ENCODE measurements around the gene ZNF469. TPM values are rescaled to one million over a fixed set of nuclear protein-coding genes. Genes with fewer than 3 reads are reported as not detected.

ZNF469 gene
- polyA plus RNA-seq, 1 donor (not counting 4 experiments of a cell fraction or from before 2014, with no cell fraction given): not detected

DNA sequence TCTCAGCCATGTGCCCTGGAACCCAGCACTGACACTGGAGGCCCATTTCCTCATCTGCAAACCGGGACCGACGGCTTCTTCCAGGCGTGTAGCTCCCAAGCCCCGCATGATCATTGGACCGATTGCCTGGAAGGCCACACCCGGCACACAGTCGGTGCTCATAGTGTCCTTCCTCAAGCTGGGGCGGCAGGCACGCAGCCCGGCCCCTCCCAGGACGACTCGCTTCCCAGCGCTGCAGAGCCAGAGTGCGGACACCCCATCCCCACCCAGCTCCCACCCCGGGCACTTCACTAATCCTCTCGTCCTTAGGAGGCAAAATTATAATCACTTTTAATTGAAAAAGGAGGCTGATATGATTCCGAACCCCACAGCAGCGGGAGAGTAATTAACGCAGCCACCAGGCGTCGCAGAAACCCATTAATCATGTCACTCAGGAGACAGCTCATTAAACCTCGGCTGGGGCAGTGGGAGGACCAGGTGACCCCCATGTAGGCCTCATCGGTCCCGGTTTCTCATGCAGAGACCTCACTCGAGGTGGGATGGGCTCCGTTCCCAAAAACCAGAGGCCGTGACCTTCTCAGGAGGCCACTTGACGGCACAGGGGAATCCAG lies 33.1 kb downstream of the ZNF469 start:
- Histone ChIP-seq H2AFZ (ENCODE audit: control insufficient read depth, low read length) (no peak overlapping the region), H3K4me2 (ENCODE audit: control insufficient read depth, extremely low read depth, insufficient read depth, low read depth, low read length) (no peak overlapping the region), H3K27me3 (ENCODE audit: control insufficient read depth, extremely low read depth, insufficient read depth, low read length) (peaks cover 16% of the 10 kb centered on the region), H3K9me3 (ENCODE audit: control insufficient read depth, low read depth, low read length) (no peaks in the 10 kb centered on the region), H3K4me1 (ENCODE audit: control insufficient read depth, extremely low read depth, insufficient read depth, low read length) (no peaks in the 10 kb centered on the region), H3K36me3 (ENCODE audit: control insufficient read depth in 2 of 2, extremely low read depth in 1 of 2, insufficient read depth in 2 of 2, low read length in 2 of 2) (no peaks in the 10 kb centered on the region), H3K9ac (ENCODE audit: control insufficient read depth, extremely low read depth, insufficient read depth, low read length) (no peak overlapping the region), H3K79me2 (ENCODE audit: control insufficient read depth, insufficient read depth, low read length) (no peaks in the 10 kb centered on the region), H4K20me1 (ENCODE audit: control insufficient read depth, extremely low read depth, insufficient read depth, low read length) (no peaks in the 10 kb centered on the region), H3K27ac (ENCODE audit: control insufficient read depth, insufficient read depth, low read length) (no peak overlapping the region), H3K9me1 (ENCODE audit: control insufficient read depth, extremely low read depth, insufficient read depth, low read length) (no peaks in the 10 kb centered on the region), H3K4me3 (ENCODE audit: control insufficient read depth in 2 of 3, extremely low read depth in 1 of 3, insufficient read depth in 2 of 3, low read depth in 1 of 3, low read length in 3 of 3) (no peak overlapping the region)
- DNase-seq (ENCODE audit: low read depth, low spot score) (no peak), FAIRE-seq (no peak)
- dilution Hi-C loops (cut with MboI; ENCODE audit: extremely low pct_ligation_motif_present, low sequenced_read_pairs): no loop called here
- TF ChIP-seq, protein P1, sequence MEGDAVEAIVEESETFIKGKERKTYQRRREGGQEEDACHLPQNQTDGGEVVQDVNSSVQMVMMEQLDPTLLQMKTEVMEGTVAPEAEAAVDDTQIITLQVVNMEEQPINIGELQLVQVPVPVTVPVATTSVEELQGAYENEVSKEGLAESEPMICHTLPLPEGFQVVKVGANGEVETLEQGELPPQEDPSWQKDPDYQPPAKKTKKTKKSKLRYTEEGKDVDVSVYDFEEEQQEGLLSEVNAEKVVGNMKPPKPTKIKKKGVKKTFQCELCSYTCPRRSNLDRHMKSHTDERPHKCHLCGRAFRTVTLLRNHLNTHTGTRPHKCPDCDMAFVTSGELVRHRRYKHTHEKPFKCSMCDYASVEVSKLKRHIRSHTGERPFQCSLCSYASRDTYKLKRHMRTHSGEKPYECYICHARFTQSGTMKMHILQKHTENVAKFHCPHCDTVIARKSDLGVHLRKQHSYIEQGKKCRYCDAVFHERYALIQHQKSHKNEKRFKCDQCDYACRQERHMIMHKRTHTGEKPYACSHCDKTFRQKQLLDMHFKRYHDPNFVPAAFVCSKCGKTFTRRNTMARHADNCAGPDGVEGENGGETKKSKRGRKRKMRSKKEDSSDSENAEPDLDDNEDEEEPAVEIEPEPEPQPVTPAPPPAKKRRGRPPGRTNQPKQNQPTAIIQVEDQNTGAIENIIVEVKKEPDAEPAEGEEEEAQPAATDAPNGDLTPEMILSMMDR (optimal IDR thresholded peaks at IDR 0.05 in 1 of 3, IDR thresholded peaks at IDR 0.05 in 1 of 3, conservative IDR thresholded peaks at IDR 0.05 in 1 of 3; ENCODE audit: extremely low read depth in 1 of 3, insufficient read depth in 2 of 3, low read length in 3 of 3): peak; percentile 25 to 36 (median 29)
- TF ChIP-seq EZH2 (IDR thresholded peaks at IDR 0.05; ENCODE audit: low read length): no peak

DNA sequence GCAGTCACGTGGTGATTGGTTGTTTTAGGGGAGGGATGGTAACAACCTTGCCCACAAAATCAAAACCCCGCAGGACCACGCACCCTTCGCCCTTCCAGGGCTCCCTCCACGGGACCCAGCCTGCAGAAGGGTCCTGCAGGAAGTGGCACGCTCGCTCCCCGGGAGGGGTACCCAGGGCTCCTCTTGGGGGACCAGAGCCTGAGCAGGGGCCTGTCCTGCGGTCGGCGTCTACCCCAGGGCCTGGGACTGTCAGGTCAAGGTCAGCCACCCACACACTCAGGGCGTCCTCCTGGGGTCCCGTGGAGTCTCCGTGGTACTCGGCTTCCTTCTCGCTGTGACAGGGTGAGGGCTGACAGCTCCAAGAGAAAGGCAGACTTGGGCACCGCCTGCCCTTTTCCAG lies 33.9 kb downstream of the ZNF469 start:
- Histone ChIP-seq H3K27me3 (ENCODE audit: control insufficient read depth, extremely low read depth, insufficient read depth, low read length) (peaks cover 16% of the 10 kb centered on the region), H3K27ac (ENCODE audit: control insufficient read depth, insufficient read depth, low read length) (no peak overlapping the region), H2AFZ (ENCODE audit: control insufficient read depth, low read length) (no peak overlapping the region), H3K9me1 (ENCODE audit: control insufficient read depth, extremely low read depth, insufficient read depth, low read length) (no peaks in the 10 kb centered on the region), H3K4me1 (ENCODE audit: control insufficient read depth, extremely low read depth, insufficient read depth, low read length) (no peaks in the 10 kb centered on the region), H3K9ac (ENCODE audit: control insufficient read depth, extremely low read depth, insufficient read depth, low read length) (no peak overlapping the region), H3K79me2 (ENCODE audit: control insufficient read depth, insufficient read depth, low read length) (no peaks in the 10 kb centered on the region), H3K9me3 (ENCODE audit: control insufficient read depth, low read depth, low read length) (no peaks in the 10 kb centered on the region), H3K4me3 (ENCODE audit: control insufficient read depth in 2 of 3, extremely low read depth in 1 of 3, insufficient read depth in 2 of 3, low read depth in 1 of 3, low read length in 3 of 3) (no peak overlapping the region), H4K20me1 (ENCODE audit: control insufficient read depth, extremely low read depth, insufficient read depth, low read length) (no peaks in the 10 kb centered on the region), H3K4me2 (ENCODE audit: control insufficient read depth, extremely low read depth, insufficient read depth, low read depth, low read length) (no peak overlapping the region), H3K36me3 (ENCODE audit: control insufficient read depth in 2 of 2, extremely low read depth in 1 of 2, insufficient read depth in 2 of 2, low read length in 2 of 2) (no peaks in the 10 kb centered on the region)
- FAIRE-seq (no peak), DNase-seq (ENCODE audit: low read depth, low spot score) (no peak)
- dilution Hi-C loops (cut with MboI; ENCODE audit: extremely low pct_ligation_motif_present, low sequenced_read_pairs): no loop called here
- TF ChIP-seq, protein P1 (optimal IDR thresholded peaks at IDR 0.05 in 1 of 3, IDR thresholded peaks at IDR 0.05 in 1 of 3, conservative IDR thresholded peaks at IDR 0.05 in 1 of 3; ENCODE audit: extremely low read depth in 1 of 3, insufficient read depth in 2 of 3, low read length in 3 of 3): no peak
- no peak for TF ChIP-seq EZH2 (IDR thresholded peaks at IDR 0.05; ENCODE audit: low read length)
